ENCODE results near the gene PCSK4.

PCSK4 gene

DNA sequence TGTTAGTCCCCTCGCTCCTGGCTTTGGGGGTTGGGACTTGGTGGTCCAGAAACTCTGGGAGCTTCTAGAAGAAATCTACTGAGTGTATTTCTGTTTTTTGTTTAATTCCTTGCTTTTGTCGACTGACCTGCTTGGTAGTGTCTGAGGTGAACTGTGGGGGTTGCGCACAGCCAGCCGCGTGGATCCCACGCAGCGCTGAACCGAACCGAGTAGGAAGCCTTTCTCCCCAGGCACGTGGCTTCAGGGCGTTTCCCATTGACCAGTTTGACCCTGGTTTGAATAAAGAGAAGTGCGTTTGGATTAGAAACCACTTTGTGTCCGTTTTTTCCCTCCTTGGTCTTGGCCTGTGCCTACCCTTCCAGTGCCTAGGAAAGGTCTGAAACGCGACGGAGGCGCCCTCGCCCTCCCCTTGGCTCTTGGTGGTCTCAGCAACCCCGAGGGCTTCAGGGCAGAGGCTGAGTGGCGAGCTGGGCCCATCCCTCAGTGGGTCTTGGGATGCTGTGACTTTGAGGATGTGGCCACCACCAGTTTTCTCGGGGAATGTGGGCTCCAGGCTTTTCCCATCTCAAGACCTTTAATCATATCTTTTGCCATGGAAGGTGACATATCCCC, 54.7 kb downstream of the PCSK4 start:
- Mint-ChIP-seq H3K36me3 (ENCODE audit: low read depth) (peaks cover 19% of the 10 kb centered on the region), H3K4me3 (peak overlapping the region in 1 of 3 experiments; percentile 30), H3K9me3 (no peaks in the 10 kb centered on the region), H3K4me1 (no peaks in the 10 kb centered on the region), H3K27ac (peak overlapping the region in 1 of 3 experiments; percentile 62), H3K27me3 (ENCODE audit: low read depth) (no peaks in the 10 kb centered on the region)
- TF ChIP-seq, protein P1, sequence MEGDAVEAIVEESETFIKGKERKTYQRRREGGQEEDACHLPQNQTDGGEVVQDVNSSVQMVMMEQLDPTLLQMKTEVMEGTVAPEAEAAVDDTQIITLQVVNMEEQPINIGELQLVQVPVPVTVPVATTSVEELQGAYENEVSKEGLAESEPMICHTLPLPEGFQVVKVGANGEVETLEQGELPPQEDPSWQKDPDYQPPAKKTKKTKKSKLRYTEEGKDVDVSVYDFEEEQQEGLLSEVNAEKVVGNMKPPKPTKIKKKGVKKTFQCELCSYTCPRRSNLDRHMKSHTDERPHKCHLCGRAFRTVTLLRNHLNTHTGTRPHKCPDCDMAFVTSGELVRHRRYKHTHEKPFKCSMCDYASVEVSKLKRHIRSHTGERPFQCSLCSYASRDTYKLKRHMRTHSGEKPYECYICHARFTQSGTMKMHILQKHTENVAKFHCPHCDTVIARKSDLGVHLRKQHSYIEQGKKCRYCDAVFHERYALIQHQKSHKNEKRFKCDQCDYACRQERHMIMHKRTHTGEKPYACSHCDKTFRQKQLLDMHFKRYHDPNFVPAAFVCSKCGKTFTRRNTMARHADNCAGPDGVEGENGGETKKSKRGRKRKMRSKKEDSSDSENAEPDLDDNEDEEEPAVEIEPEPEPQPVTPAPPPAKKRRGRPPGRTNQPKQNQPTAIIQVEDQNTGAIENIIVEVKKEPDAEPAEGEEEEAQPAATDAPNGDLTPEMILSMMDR (IDR thresholded peaks at IDR 0.05; ENCODE audit: unreplicated experiment in 3 of 3): no peak

DNA sequence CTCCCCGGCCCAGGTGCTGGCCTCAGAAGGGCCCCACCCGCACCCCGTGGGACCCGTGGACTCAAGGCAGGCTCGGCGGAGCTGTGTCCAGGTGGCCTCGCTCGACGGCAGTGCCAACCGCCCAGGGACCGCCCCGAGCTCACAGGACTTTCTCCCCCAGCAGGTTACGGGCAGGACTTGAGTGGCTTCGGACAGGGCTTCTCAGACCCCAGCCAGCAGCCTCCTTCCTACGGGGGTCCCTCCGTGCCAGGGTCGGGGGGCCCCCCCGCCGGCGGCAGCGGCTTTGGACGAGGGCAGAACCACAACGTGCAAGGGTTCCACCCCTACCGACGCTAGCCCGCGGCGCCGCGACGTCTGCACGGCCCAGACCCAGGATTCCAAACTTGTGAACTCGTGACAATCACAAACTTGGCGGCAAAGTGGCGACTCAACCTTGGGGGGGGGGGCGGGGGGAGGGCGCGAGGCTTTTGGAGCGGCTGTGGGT, 55.5 kb downstream of the PCSK4 start:
- Mint-ChIP-seq H3K36me3 (ENCODE audit: low read depth) (peaks cover 17% of the 10 kb centered on the region), H3K27ac (no peak overlapping the region), H3K4me1 (no peaks in the 10 kb centered on the region), H3K9me3 (no peaks in the 10 kb centered on the region), H3K4me3 (no peak overlapping the region), H3K27me3 (ENCODE audit: low read depth) (no peaks in the 10 kb centered on the region)
- TF ChIP-seq, protein P1 (IDR thresholded peaks at IDR 0.05; ENCODE audit: unreplicated experiment in 3 of 3): no peak

DNA sequence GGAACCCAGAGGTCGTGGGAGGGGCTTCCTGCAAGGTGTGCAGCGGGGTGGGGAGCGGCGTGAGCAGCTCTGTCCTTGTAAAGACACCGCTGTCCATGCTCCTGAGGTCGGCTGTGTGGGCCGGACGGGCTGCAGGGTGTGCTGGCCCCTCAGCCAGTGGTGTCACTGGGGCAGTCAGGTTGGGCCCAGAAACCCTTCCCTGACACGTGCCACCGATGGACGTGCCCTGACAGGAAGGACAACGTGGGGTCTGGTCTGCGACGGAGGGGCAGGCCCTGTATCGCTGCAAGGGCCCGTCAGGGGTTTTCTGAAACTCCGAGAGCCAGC, 56.1 kb downstream of the PCSK4 start:
- Mint-ChIP-seq H3K27ac (no peak overlapping the region), H3K27me3 (ENCODE audit: low read depth) (no peaks in the 10 kb centered on the region), H3K36me3 (ENCODE audit: low read depth) (peaks cover 15% of the 10 kb centered on the region), H3K9me3 (no peaks in the 10 kb centered on the region), H3K4me1 (no peaks in the 10 kb centered on the region), H3K4me3 (no peak overlapping the region)
- TF ChIP-seq, protein P1 (IDR thresholded peaks at IDR 0.05; ENCODE audit: unreplicated experiment in 3 of 3): no peak

DNA sequence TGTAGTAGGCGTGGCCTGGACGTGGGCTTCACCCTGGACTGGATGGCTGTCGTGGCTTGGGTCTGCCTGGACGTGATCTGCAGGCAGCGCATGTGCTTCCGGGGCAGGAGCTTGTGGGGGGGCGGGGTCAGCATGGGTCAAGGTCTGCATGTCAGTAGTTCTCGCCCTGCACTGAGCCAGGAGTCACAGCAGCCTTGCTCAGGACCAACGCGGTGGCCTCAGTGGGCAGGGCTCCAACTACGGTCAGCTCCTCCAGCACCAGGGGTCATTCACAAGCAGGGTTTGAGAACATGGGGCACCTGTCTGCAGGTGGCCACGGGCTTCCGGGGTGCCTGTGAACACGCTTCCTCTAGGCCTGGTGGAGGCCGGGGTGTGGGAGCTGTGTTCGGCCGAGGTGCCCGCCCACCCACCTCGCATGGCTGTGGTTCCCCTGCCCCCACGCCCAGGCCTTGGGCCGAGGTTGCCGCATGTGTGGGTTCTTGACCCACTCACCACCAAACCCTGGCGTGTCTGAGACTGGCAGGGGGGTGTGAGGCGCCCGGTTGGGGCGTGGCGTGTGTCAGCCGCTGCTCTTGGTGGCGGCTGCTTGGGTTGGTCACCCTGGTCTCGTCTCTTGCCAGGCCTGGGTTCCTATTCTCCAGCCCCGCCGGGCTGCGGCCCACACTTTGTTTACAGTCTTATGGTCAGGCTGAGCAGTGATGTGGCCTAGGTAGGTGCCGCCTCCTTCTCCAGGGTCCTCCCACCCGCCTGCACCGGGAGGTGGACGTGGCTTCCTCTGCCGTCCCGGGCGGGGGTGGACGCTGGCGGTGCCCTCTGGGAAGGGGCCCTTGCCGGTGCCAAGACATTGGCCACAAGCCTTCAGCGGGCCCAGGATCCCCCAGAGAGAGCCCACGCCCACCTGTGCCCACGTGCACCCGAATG, 56.8 kb downstream of the PCSK4 start:
- no peak overlapping the region for H3K4me3 Mint-ChIP-seq
- H3K9me3 Mint-ChIP-seq: no peaks in the 10 kb centered on the region
- no peaks in the 10 kb centered on the region for H3K27me3 Mint-ChIP-seq (ENCODE audit: low read depth)
- no peaks in the 10 kb centered on the region for H3K4me1 Mint-ChIP-seq
- no peak overlapping the region for H3K27ac Mint-ChIP-seq
- TF ChIP-seq, protein P1 (IDR thresholded peaks at IDR 0.05; ENCODE audit: unreplicated experiment in 3 of 3): no peak
- H3K36me3 Mint-ChIP-seq (ENCODE audit: low read depth): peaks cover 15% of the 10 kb centered on the region

DNA sequence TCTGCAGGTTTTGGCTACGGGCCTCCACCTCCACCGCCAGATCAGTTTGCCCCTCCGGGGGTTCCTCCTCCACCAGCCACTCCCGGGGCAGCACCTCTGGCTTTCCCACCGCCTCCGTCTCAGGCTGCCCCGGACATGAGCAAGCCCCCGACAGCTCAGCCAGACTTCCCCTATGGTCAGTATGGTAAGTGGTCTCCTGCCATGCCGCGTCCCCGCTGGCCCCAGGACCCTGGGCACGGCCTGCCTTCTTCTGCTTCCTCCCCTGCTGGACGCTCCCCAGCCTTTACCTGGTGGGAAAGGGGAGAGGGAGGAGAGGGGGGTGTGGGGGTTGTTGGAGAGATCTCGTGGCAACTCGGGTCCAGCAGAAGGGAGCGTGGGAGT, 57.7 kb downstream of the PCSK4 start:
- Mint-ChIP-seq H3K36me3 (ENCODE audit: low read depth) (peaks cover 19% of the 10 kb centered on the region), H3K27ac (no peak overlapping the region), H3K27me3 (ENCODE audit: low read depth) (no peaks in the 10 kb centered on the region), H3K9me3 (no peaks in the 10 kb centered on the region), H3K4me3 (no peak overlapping the region), H3K4me1 (no peaks in the 10 kb centered on the region)
- TF ChIP-seq, protein P1 (IDR thresholded peaks at IDR 0.05; ENCODE audit: unreplicated experiment in 3 of 3): no peak
